ENCODE measurements around the gene PUSL1. TPM values are rescaled to one million over a fixed set of nuclear protein-coding genes. Genes with fewer than 3 reads are reported as not detected.

The PUSL1 gene
- total and polyA plus RNA-seq, 2 of the 13 experiments (the other 11 are each of a cell fraction or from before 2014, with no cell fraction given): 8.3 to 22.2 TPM

- TF ChIP-seq RNF219 (CRISPR knock-in tag; IDR thresholded peaks at IDR 0.05) (no peak), ZNF616 (CRISPR knock-in tag; IDR thresholded peaks at IDR 0.05; ENCODE audit: low read depth) (no peak), SMAD1 (CRISPR knock-in tag; IDR thresholded peaks at IDR 0.05; ENCODE audit: borderline replicate concordance, low read depth) (no peak), MAZ (IDR thresholded peaks at IDR 0.05; ENCODE audit: borderline replicate concordance, low read depth, low read length) (no peak), MAZ (CRISPR knock-in tag; IDR thresholded peaks at IDR 0.05; ENCODE audit: low read depth) (no peak), ZNF124 (CRISPR knock-in tag; IDR thresholded peaks at IDR 0.05) (no peak), GLI4 (CRISPR knock-in tag; IDR thresholded peaks at IDR 0.05; ENCODE audit: borderline replicate concordance) (no peak), ZNF383 (CRISPR knock-in tag; IDR thresholded peaks at IDR 0.05; ENCODE audit: borderline replicate concordance) (no peak), MEF2D (CRISPR knock-in tag; IDR thresholded peaks at IDR 0.05) (0 out of 2 replicates have a peak, but pooled peaks have one; percentile 5), ARID5B (CRISPR knock-in tag; IDR thresholded peaks at IDR 0.05) (no peak), NCOA2 (CRISPR knock-in tag; IDR thresholded peaks at IDR 0.05) (no peak), ZNF468 (CRISPR knock-in tag; IDR thresholded peaks at IDR 0.05) (no peak), HOXA3 (CRISPR knock-in tag; IDR thresholded peaks at IDR 0.05) (no peak), ZNF138 (CRISPR knock-in tag; IDR thresholded peaks at IDR 0.05; ENCODE audit: low read depth) (0 out of 2 replicates have a peak, but pooled peaks have one; percentile 19), SMARCE1 (IDR thresholded peaks at IDR 0.05; ENCODE audit: borderline replicate concordance) (no peak), ZNF264 (CRISPR knock-in tag; IDR thresholded peaks at IDR 0.05) (no peak), ZNF18 (CRISPR knock-in tag; IDR thresholded peaks at IDR 0.05; ENCODE audit: insufficient replicate concordance) (no peak), ZNF354B (CRISPR knock-in tag; IDR thresholded peaks at IDR 0.05) (no peak), ZNF280D (CRISPR knock-in tag; IDR thresholded peaks at IDR 0.05) (no peak)
Observed at GRCh38 chr1:1330366-1331067, 22.1 kb downstream of the PUSL1 start (continued).

Data from HepG2 (cell line).